Lower leg skin (tissue), 3 donors: Measurements from ENCODE around the gene C1QTNF8.

ENCODE experiments used
- POLR2A ChIP-seq, 2 donors: fragments of 450-650 bp; IDR thresholded peaks; one replicate each; pipeline ENCODE4 v1.6.1; 2016 to 2017; ENCODE audit warnings: antibody characterized with exemption in 2 of 2, mild to moderate bottlenecking in 1 of 2, moderate library complexity in 1 of 2
- TF ChIP-seq, protein P1 (sequence below), 3 donors: fragments of 450-650 bp; IDR thresholded peaks; one replicate each; pipeline ENCODE4 v1.5.1; 2016; ENCODE audit warnings: antibody characterized with exemption in 3 of 3, mild to moderate bottlenecking in 3 of 3, moderate library complexity in 2 of 3

DNA sequence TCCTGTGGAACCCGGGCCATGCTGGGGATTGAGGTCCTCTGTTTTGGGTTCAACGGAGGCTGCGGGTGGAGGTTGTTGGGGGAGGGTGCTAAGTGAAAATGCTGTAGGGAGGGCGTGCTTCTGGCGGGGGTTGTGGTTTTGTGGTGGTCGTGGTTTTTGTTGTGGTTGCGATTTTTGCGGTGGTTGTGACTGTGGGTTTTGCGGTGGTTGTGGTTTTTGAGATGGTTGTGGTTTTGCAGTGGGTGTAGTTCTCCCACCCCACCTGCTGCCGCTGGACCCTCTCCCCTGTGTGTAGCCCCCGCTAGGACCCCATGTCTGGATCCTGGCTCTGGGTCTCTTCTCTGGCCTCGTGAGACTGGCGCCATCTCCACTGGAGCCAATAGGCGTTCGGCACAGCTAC is 28.4 kb downstream of the C1QTNF8 start:
- TF ChIP-seq, protein P1, sequence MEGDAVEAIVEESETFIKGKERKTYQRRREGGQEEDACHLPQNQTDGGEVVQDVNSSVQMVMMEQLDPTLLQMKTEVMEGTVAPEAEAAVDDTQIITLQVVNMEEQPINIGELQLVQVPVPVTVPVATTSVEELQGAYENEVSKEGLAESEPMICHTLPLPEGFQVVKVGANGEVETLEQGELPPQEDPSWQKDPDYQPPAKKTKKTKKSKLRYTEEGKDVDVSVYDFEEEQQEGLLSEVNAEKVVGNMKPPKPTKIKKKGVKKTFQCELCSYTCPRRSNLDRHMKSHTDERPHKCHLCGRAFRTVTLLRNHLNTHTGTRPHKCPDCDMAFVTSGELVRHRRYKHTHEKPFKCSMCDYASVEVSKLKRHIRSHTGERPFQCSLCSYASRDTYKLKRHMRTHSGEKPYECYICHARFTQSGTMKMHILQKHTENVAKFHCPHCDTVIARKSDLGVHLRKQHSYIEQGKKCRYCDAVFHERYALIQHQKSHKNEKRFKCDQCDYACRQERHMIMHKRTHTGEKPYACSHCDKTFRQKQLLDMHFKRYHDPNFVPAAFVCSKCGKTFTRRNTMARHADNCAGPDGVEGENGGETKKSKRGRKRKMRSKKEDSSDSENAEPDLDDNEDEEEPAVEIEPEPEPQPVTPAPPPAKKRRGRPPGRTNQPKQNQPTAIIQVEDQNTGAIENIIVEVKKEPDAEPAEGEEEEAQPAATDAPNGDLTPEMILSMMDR (IDR thresholded peaks at IDR 0.05) = no peak
- no peak for TF ChIP-seq POLR2A (IDR thresholded peaks at IDR 0.05)
